Activated naive CD4-positive, alpha-beta T cell treated with Interleukin-2 at 50 U/mL for 16 hours (primary cell): Measurements from ENCODE around the gene RUNDC1.
"Not testable (repeated sequence)": the region's sequence is repeated elsewhere in the genome, so short reads cannot be mapped to it uniquely, and the experiment has no call there.

Source experiments
- DNase-seq: peaks from one replicate; pipeline ENCODE4 v3.0.0-alpha.2; 2020

RUNDC1 gene

GRCh38 chr17:42992872-42993271 lies 12.5 kb downstream of the RUNDC1 start:
- no peak for DNase-seq

- DNase-seq: not testable (repeated sequence)
These were observed 13.5 kb downstream of the RUNDC1 start for GRCh38 chr17:42993913-42994312.

- no peak for DNase-seq
These were observed 17.1 kb downstream of the RUNDC1 start for GRCh38 chr17:42997390-42997983.

- DNase-seq: peak; percentile 99
These were observed 17.9 kb downstream of the RUNDC1 start, which contains the start of gene RPL27 for GRCh38 chr17:42997984-42998938. Gene RPL27 (plus strand): TSS chr17:42998419. CDS start chr17:42998751, 332 bp downstream.

GRCh38 chr17:42999003-42999525 lies 18.7 kb downstream of the RUNDC1 start:
- DNase-seq: no peak

- DNase-seq: not testable (repeated sequence)
These were observed 20.5 kb downstream of the RUNDC1 start for GRCh38 chr17:43000894-43001293.

- no peak for DNase-seq
These were observed 23.3 kb downstream of the RUNDC1 start for GRCh38 chr17:43003542-43004172.

GRCh38 chr17:43006639-43007551 lies 26.5 kb downstream of the RUNDC1 start, which contains the start of gene IFI35:
Gene IFI35 (plus strand): TSS chr17:43006784. CDS start chr17:43006948, 164 bp downstream.
- DNase-seq: peak; percentile 88

- DNase-seq: no peak
These were observed 30.4 kb downstream of the RUNDC1 start for GRCh38 chr17:43010667-43011308.

- DNase-seq: no peak
These were observed 31.5 kb downstream of the RUNDC1 start for GRCh38 chr17:43011728-43012472.

- DNase-seq: no peak
These were observed 32.9 kb downstream of the RUNDC1 start for GRCh38 chr17:43013296-43013695.

GRCh38 chr17:43014020-43014648 lies 33.8 kb downstream of the RUNDC1 start:
- DNase-seq: no peak

GRCh38 chr17:43014649-43015542 lies 34.5 kb downstream of the RUNDC1 start:
- DNase-seq: no peak

GRCh38 chr17:43015579-43015978 lies 35.2 kb downstream of the RUNDC1 start:
- DNase-seq: no peak

GRCh38 chr17:43016216-43016615 lies 35.9 kb downstream of the RUNDC1 start:
- DNase-seq: no peak

GRCh38 chr17:43018008-43018853 lies 37.9 kb downstream of the RUNDC1 start:
- peak; percentile 24 for DNase-seq

- no peak for DNase-seq
These were observed 38.6 kb downstream of the RUNDC1 start for GRCh38 chr17:43018932-43019331.

- no peak for DNase-seq
These were observed 39.1 kb downstream of the RUNDC1 start for GRCh38 chr17:43019418-43019817.
